ENCODE measurements around the gene RCE1.

DNA sequence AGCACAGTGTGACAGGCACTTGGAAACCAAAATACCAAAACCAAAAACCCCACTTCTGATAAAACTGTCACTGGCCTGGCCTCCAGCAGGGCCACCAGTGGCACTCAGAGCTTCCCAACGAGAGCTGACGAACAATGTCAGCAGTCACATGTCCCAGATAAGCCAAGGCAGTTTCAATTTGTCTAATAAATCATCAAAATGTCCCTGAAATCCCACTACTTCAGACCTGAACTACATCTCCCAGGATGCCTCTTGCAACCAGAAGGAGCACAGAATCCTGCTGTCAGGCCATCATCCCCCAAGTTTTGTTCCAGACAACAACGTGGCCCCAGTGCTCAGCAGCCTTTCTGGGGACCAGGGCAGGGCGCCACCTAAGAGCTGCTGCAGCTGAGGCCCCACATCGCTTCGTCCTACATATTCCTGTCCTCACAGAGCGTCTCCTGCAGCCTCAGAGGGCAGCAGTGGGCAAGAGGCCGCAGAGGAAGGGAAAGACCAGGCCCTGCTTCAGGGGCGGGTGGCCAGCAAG lies 38.7 kb downstream of the RCE1 start:
- TF ChIP-seq, protein P1, sequence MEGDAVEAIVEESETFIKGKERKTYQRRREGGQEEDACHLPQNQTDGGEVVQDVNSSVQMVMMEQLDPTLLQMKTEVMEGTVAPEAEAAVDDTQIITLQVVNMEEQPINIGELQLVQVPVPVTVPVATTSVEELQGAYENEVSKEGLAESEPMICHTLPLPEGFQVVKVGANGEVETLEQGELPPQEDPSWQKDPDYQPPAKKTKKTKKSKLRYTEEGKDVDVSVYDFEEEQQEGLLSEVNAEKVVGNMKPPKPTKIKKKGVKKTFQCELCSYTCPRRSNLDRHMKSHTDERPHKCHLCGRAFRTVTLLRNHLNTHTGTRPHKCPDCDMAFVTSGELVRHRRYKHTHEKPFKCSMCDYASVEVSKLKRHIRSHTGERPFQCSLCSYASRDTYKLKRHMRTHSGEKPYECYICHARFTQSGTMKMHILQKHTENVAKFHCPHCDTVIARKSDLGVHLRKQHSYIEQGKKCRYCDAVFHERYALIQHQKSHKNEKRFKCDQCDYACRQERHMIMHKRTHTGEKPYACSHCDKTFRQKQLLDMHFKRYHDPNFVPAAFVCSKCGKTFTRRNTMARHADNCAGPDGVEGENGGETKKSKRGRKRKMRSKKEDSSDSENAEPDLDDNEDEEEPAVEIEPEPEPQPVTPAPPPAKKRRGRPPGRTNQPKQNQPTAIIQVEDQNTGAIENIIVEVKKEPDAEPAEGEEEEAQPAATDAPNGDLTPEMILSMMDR (IDR thresholded peaks at IDR 0.05), result no peak
- no peak for TF ChIP-seq POLR2A (IDR thresholded peaks at IDR 0.05)

Measured in testis (tissue), 2 donors.